ENCODE measurements around the gene PRRT2. TPM values are rescaled to one million over a fixed set of nuclear protein-coding genes. Genes with fewer than 3 reads are reported as not detected.

PRRT2 gene
- total RNA-seq, 1 donor: 1.4 TPM

DNA sequence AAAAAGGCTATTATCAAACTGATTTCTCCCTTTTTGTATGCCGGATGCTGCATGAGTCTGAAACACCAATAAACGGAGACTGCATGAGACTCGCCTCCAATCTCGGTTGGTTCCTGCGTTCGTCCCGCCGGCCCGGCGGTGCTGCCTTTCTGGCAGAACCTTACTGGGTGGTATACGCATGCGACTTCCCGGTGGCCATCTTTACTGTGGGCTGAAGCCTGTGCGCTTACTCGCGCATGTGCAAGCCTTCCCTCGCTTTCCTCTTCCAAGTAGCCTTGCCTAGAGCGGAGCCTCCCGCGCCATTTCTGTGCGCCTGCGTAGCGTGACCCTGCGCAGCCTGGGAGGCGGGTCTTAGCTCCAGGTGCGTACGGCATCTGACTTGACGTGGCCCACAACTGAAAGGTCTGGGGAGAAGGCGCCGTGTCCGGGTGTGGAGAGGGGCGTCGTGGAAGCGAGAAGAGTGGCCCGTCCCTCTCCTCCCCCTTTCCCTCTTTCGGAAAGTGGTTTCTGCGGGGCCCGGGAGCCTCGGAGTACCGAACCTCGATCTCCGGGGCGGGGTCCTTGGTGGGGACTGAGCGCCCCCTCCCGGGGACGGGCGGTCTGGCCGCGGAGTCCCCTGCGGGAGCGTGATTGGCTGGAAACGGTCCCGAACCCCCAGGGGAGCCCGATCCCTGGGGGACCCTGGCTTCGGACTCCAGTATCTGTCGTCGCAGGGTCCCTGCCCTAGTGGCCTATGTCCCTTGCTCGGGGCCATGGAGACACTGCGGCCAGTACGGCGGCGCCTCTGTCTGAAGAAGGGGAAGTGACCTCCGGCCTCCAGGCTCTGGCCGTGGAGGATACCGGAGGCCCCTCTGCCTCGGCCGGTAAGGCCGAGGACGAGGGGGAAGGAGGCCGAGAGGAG lies 4.0 kb downstream of the PRRT2 start, which contains the start of gene PAGR1:
Gene PAGR1, plus strand, starts transcription at position 360 of the 901 bp plus-strand sequence. Its CDS starts 374 bp downstream, at position 734.
- Histone ChIP-seq H3K4me2 (ENCODE audit: insufficient read depth, low read length) (peak within 1 kb of the TSS; percentile 79), H3K4me1 (ENCODE audit: insufficient read depth, low read length) (peaks cover 42% of the 10 kb centered on the region), H3K27ac (ENCODE audit: low read depth, low read length) (peak within 1 kb of the TSS; percentile 82), H3K9me3 (ENCODE audit: low read depth, low read length) (no peaks in the 10 kb centered on the region), H3K79me2 (ENCODE audit: insufficient read depth, low read length) (peaks cover 36% of the 10 kb centered on the region), H4K20me1 (ENCODE audit: insufficient read depth, low read length) (peaks cover 5% of the 10 kb centered on the region), H3K27me3 (ENCODE audit: insufficient read depth, low read length) (no peaks in the 10 kb centered on the region), H3K4me3 (ENCODE audit: insufficient read depth, low read length) (peak within 1 kb of the TSS; percentile 91), H3K36me3 (ENCODE audit: insufficient read depth, low read length) (peaks cover 16% of the 10 kb centered on the region), H2AFZ (ENCODE audit: low read length) (peak within 1 kb of the TSS; percentile 99)
- DNase-seq (ENCODE audit: insufficient read length, low spot score, missing footprints): peak; percentile 99
- TF ChIP-seq, protein P1, sequence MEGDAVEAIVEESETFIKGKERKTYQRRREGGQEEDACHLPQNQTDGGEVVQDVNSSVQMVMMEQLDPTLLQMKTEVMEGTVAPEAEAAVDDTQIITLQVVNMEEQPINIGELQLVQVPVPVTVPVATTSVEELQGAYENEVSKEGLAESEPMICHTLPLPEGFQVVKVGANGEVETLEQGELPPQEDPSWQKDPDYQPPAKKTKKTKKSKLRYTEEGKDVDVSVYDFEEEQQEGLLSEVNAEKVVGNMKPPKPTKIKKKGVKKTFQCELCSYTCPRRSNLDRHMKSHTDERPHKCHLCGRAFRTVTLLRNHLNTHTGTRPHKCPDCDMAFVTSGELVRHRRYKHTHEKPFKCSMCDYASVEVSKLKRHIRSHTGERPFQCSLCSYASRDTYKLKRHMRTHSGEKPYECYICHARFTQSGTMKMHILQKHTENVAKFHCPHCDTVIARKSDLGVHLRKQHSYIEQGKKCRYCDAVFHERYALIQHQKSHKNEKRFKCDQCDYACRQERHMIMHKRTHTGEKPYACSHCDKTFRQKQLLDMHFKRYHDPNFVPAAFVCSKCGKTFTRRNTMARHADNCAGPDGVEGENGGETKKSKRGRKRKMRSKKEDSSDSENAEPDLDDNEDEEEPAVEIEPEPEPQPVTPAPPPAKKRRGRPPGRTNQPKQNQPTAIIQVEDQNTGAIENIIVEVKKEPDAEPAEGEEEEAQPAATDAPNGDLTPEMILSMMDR (IDR thresholded peaks at IDR 0.05; ENCODE audit: extremely low read depth, low read depth, low read length): peak; percentile 84

DNA sequence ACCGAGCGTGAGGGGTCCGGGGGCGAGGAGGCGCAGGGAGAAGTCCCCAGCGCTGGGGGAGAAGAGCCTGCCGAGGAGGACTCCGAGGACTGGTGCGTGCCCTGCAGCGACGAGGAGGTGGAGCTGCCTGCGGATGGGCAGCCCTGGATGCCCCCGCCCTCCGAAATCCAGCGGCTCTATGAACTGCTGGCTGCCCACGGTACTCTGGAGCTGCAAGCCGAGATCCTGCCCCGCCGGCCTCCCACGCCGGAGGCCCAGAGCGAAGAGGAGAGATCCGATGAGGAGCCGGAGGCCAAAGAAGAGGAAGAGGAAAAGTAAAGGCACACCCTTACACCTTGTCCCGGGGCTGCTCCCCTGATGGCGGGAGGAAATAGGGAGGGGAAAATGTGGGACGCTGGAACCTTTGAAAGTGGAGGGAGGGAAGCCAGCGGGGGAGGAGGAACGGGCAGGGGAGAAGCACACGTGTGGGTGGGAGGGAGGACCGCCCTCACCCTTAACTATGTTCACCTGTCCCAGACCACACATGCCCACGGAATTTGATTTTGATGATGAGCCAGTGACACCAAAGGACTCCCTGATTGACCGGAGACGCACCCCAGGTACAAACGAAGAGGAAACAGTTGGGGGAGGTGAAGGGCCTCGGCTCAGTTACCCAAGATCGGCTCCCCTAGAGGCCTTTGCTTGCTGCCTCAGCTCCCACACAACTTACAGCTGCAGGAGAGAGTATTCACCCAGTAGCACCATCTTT lies 4.9 kb downstream of the PRRT2 start:
- H3K36me3 ChIP-seq (ENCODE audit: insufficient read depth, low read length): peaks cover 16% of the 10 kb centered on the region
- no peaks in the 10 kb centered on the region for H3K27me3 ChIP-seq (ENCODE audit: insufficient read depth, low read length)
- peak overlapping the region; percentile 82 for H3K27ac ChIP-seq (ENCODE audit: low read depth, low read length)
- peak overlapping the region; percentile 91 for H3K4me3 ChIP-seq (ENCODE audit: insufficient read depth, low read length)
- H3K9me3 ChIP-seq (ENCODE audit: low read depth, low read length): no peaks in the 10 kb centered on the region
- peak overlapping the region; percentile 73 for H2AFZ ChIP-seq (ENCODE audit: low read length)
- peaks cover 43% of the 10 kb centered on the region for H3K4me1 ChIP-seq (ENCODE audit: insufficient read depth, low read length)
- peaks cover 44% of the 10 kb centered on the region for H3K79me2 ChIP-seq (ENCODE audit: insufficient read depth, low read length)
- H3K4me2 ChIP-seq (ENCODE audit: insufficient read depth, low read length): peak overlapping the region; percentile 79
- TF ChIP-seq, protein P1 (IDR thresholded peaks at IDR 0.05; ENCODE audit: extremely low read depth, low read depth, low read length): no peak
- peaks cover 6% of the 10 kb centered on the region for H4K20me1 ChIP-seq (ENCODE audit: insufficient read depth, low read length)
- DNase-seq (ENCODE audit: insufficient read length, low spot score, missing footprints): peak; percentile 96

DNA sequence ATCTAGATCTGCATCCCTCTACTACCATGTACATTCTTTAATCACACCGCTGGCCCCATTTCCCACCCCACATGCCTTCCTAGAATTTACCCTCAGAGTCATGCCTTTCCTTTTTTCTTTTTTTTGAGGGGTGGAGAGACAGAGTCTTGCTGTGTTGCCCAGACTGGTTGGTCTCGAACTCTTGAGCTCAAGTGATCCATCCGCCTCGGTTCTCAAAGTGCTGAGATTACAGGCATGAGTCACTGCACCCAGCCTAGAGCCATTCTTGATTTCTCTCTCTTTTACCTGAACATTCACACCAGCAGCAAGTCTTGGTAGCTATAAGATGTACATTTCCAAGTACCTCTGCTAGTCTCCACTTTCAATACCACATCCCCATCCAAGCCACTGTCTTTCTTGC lies 6.1 kb downstream of the PRRT2 start:
- H3K27ac ChIP-seq (ENCODE audit: low read depth, low read length): no peak overlapping the region
- no peak overlapping the region for H3K4me2 ChIP-seq (ENCODE audit: insufficient read depth, low read length)
- H3K4me3 ChIP-seq (ENCODE audit: insufficient read depth, low read length): no peak overlapping the region
- H3K36me3 ChIP-seq (ENCODE audit: insufficient read depth, low read length): peaks cover 16% of the 10 kb centered on the region
- peaks cover 47% of the 10 kb centered on the region for H3K4me1 ChIP-seq (ENCODE audit: insufficient read depth, low read length)
- no peaks in the 10 kb centered on the region for H3K9me3 ChIP-seq (ENCODE audit: low read depth, low read length)
- H3K27me3 ChIP-seq (ENCODE audit: insufficient read depth, low read length): no peaks in the 10 kb centered on the region
- H2AFZ ChIP-seq (ENCODE audit: low read length): no peak overlapping the region
- peaks cover 9% of the 10 kb centered on the region for H4K20me1 ChIP-seq (ENCODE audit: insufficient read depth, low read length)
- H3K79me2 ChIP-seq (ENCODE audit: insufficient read depth, low read length): peaks cover 55% of the 10 kb centered on the region
- TF ChIP-seq, protein P1 (IDR thresholded peaks at IDR 0.05; ENCODE audit: extremely low read depth, low read depth, low read length): no peak
- no peak for DNase-seq (ENCODE audit: insufficient read length, low spot score, missing footprints)
